CD4-positive, alpha-beta T cell treated with Interleukin-1 beta for 1 hour (primary cell): ENCODE measurements around the gene MCRS1.
A peak's percentile ranks its signal among the peaks of the same experiment; 100 is the strongest.
"Not testable (repeated sequence)": the region's sequence is repeated elsewhere in the genome, so short reads cannot be mapped to it uniquely, and the experiment has no call there.

Experiments used
- DNase-seq, 2 donors: peaks; one replicate each; pipeline ENCODE4 v3.0.0-alpha.2; 2020 to 2022

MCRS1 gene, protein sequence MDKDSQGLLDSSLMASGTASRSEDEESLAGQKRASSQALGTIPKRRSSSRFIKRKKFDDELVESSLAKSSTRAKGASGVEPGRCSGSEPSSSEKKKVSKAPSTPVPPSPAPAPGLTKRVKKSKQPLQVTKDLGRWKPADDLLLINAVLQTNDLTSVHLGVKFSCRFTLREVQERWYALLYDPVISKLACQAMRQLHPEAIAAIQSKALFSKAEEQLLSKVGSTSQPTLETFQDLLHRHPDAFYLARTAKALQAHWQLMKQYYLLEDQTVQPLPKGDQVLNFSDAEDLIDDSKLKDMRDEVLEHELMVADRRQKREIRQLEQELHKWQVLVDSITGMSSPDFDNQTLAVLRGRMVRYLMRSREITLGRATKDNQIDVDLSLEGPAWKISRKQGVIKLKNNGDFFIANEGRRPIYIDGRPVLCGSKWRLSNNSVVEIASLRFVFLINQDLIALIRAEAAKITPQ

DNA sequence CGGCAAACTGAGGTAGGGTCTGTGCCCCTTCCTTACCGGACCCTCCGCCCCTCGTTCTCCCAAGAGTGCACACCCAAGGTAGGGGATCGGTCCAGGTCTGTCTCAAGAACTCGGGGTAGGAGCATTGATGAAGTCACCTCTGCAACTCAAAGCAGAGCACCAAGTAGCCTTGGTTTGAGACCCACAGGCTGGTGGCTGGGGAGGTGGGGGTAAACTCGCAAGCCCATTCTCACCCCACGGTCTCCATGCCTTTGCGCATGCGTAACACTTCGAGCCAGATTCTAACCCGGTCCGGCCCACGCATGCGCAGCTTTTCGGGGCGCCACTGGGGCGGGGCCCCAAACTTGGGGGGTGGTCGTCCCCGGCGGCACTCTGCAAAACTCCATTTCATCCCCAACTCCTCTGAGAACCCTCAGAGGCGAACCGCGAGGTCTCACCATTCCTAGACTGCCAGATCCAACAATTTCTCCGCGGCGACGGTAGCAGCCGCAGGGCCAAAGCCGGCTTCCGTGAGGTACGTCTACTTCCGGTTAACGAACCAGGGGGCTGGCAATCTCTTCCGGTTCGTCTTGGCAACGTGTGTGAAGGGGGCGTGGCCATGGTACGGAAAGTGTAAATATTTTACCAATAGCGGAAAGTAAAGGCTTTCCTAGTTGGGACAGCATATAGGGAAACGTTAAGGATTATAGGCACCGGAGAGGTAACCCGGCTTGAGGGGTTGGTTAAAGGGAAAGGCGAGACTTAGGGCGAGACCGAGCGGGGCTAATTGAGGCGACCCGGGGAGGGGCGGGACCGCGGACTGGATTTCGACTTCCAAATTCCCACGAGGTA, at the start of gene MCRS1:
MCRS1 (minus strand) TSS at position 532 of the 831 bp plus-strand sequence. CDS start 1,411 bp downstream, outside the sequence.
- DNase-seq = peak; percentile 91

DNA sequence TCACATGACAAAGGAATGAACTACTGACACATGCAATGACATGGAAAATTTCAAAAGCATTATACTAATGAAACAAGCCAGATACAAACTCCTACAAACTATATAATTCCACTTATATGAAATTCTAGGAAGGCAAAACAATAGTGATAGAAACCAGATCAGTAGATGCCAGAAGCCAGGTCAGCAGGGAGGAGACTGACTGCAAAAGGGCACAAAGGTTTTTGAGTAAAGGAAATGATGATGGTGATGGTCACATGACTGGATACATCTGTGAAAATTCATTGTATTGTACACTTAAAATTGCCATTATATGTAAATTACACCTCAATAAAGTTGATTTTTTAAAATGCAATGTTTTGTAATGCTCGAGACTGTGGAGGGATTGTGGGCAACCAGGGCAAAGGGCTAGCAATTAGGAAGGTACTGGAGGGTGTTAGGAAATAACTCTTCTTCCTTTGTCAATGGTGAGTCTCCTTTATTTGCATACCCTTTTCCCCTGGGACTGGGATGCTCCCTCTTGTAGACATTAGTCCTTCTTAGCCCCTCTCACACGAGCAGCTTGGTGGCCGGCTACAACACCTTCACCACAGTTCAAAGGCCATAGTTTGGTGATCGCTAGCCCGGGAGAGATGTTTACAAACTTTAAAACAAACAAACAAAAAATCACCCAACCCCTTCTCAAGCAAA, 48.7 kb upstream of the MCRS1 start:
- DNase-seq = no peak

DNA sequence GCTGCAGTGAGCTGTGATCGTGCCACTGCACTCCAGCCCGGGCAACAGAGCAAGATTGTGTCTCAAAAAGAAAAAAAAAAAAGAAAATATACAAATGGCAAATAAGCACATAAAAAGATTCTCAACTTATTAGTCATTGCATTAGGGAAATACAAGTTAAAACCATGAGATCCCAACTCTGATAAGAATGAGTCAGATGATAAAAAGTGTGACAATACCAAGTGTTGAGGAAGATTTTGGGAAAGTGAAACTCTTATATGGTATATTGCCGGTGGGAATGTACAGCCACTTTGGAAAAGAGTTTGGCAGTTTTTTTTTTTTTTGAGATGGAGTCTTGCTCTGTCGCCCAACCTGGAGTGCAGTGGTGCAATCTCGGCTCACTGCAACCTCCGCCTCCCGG, 47.8 kb upstream of the MCRS1 start:
- no peak for DNase-seq

DNA sequence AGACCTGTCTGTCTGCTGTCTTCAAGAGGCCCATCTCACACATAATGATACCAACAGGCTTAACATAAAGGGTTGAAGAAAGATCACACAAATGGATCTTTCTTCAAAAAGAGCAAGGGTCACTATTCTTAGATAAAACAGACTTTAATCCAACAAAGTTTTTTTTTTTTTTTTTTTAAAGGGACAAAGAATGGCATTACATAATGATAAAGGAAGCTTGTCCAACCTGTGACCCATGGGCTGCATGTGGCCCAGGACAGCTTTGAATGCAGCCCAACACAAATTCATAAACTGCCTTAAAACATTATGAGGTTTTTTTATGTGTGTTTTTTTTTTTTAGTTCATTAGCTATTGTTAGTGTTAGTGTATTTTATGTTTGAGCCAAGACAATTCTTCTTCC, 44.3 kb upstream of the MCRS1 start:
- no peak for DNase-seq

DNA sequence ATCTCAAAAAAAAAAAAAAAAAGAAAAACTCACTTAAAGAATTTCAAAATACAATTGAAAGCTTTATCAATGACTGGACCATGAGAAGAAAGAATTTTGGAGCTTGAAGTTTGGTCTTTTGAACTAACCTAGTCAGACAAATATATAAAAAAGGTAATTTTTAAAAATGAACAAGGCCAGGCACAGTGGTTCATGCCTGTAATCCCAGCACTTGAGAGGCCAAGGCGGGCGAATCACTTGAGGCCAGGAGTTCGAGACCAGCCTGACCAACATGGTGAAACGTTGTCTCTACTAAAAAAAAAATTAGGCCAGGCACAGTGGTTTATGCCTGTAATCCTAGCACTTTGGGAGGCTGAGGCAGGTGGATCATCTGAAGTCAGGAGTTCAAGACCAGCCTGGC, 42.8 kb upstream of the MCRS1 start:
- DNase-seq = not testable (repeated sequence)

DNA sequence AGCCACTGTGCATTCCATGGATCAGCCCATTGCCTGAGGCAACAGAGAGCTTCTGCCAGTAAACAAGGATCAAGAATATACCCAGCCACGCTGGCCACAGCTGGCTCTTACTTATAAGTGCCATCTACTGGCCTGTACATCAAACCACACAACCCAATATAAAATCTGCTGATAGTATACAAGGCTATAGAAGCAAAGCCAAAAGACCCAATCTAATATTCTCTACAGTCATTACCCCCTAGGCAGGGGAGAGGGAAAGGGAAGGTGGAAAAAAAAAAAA, 41.9 kb upstream of the MCRS1 start:
- DNase-seq = no peak

DNA sequence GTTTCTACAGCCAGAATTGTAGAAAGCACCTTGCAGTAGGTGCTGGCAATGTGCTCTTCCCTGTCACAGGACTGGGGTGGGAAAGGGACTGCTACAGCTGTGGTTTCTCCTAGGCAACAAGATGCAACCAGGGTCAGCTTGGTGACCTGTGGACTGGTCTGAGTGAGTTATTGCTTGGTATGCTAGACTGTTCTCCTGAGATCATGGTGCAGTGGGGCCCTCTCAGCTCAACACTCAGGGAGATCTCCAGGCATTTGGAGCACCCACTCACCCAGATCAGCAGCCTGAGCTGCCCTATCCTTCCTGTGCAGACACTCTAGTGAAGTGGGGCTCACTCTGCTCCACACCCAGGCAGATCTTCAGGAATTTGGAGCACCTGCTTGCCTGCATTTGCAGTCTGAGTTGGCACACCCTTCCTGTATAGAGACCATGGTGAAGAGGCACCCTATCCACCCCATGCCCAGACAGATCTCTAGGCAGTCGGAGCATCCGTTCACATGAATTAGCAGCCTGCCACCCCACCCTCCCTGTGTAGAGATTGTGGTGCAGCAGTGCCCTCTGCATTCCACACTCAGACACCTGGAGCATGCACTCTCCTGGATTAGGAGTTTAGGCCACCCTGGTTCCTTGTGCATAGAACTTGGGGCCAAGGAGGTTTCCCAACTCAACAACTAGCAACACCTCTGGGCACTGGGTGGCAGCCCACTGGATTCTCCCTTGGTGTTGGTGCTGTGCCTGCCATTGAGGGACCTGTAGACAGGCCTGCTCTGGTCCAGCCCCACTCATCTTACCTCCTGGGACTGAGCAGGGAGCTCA, 41.3 kb upstream of the MCRS1 start:
- DNase-seq = no peak

DNA sequence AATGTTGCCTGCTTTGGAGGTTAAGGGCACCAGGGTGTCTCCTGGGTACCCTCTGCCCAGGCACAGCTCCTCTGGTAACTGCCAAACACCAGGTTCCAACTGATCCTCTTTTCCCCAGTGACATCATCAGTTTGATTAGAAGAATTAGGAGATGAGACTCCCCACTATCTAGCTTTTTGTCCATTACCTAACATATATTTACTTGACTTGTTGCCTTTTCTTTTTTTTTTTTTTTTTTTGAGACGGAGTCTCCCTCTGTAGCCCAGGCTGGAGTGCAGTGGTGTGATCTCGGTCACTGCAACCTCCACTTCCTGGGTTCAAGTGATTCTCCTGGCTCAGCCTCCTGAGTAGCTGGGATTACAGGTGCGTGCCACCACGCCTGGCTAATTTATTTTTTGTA, 37.6 kb upstream of the MCRS1 start, which contains the start of gene FAM186B:
FAM186B (minus strand) TSS at position 101 of the 400 bp plus-strand sequence. CDS start 162 bp downstream, outside the sequence.
- DNase-seq = not testable (repeated sequence)

DNA sequence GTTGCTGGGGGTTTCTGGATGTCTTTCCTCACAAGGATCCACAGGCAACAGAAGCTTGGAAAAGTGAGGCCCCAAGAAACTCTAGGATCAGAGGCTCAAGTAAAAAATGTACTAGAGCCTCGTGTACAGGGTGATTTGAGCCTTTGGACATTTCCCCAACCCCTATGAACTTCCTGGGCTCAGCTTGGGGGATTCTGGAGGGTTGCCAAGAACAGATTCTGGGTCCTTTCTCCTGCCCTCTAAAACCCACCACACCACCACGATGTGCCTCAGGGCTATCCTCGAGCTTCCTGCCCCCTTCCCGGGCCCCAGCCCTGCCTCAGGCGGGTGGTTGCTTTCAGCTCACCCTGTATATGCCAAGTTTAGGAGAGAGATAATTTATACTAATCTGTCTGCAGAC, 36.9 kb upstream of the MCRS1 start:
- DNase-seq = no peak

DNA sequence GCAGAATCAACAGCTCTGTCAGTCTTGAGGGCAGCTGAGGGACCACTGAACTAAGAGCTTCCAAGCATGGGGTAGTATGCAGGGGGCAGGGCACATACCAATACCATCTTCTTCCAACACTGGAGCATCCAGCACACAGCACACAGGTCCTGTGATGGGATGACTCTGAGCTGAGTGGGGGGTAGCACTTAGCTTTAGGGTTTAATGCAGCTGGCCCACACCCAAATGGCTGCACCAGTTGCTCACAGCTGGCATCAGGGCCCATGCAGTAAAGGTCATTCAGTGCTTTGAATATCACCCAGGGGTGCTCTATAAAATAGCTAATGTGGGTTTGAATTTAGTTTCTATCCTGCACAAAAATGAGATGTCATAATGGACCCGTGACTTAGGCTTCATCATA, 35.8 kb upstream of the MCRS1 start:
- no peak for DNase-seq

DNA sequence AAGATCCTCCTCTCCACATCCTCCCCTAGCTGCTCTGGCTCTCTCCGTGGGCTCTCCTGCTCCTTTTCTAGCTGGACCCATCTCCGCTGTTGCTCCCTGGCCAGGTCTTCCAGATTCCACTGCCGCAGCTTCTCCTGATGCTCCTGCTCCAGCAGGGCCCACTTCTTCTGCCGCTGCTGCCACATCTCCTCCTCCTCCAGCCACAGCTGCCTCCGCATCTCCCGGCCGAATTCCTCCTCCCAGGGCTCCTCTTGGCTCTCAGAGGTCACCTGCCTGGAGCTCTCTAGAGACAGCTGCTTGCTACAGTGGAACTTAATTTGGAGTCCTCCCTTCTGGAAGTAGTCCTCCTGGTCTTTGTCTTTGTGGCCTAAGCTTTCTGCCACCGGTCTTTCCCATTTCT, 32.0 kb upstream of the MCRS1 start:
- no peak for DNase-seq

DNA sequence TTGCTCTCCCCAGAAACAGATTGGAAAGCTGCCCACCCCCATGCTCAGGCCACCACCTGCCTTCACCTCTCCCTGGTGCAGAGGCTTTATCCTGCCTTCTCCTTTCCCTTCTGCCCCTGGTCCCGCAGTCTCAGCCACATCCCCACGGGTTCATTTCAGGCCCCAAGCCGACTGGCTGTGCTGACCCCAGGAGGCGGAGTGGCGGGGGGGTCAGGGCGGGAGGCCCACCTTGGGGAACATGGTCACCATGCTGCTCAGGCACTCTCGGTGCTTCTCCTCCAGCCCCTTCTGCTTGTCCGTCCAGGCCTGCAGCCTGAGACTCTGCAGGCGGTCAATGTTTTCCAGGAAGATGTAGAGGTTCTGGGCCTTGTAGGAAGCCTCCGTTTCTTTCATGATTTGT, 30.6 kb upstream of the MCRS1 start:
- no peak for DNase-seq

DNA sequence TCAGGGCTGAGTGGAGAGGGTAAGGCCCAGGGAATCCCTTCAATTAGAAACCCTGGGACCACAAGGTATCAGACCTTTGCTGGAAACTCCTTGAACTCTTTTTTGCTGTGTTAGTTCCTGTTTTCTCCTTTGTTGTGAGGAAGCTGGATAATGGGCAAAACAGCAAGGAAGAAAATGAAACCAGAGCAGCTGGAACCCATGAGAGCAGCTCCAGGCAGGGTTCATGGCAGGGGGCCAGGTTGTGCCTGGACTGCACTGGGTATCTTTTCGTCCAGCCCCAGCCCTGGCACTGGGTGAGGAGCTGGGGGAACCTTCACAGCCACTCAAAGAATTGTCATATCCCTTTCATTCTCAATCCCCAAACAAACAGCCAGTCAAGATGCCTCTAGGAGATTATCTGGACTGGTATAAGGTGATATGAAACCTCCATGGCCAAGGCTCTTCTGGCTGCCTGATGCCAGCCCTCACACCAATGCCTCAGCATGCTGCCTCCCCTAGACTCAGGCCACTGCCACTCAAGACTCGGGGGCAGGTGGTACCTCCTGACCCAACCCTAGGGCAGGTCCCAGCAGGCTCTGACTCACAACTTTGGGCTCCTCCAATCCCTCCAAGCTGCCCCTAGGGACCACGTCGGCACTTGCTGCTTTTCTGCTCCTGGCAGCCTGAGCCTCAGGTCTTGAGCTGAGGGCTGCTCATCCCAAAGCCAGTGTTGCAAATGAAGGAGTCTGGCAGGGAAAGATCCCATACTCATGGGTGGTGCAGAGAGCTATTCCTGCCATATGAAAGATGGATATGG, 21.0 kb upstream of the MCRS1 start:
- no peak for DNase-seq

DNA sequence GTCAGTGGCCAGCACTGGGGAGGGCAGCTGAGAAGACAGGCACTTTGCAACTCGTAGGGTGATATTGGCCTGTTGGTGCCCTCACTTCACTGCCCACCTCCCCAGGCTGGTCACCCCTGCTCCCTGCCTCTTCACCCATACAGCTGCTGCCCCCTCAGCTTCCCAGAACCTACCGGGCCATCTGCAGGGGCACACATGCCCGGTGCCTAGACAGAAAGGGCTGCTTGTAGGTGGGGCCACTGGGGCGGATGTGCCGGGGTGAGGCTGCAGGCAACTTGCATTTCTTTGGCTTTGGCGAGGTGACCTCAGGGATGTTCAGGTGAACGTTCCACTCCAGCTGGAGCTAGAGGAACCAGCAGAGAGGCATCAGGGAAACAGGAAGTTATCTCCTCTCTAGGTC, 20.3 kb upstream of the MCRS1 start:
- no peak for DNase-seq

DNA sequence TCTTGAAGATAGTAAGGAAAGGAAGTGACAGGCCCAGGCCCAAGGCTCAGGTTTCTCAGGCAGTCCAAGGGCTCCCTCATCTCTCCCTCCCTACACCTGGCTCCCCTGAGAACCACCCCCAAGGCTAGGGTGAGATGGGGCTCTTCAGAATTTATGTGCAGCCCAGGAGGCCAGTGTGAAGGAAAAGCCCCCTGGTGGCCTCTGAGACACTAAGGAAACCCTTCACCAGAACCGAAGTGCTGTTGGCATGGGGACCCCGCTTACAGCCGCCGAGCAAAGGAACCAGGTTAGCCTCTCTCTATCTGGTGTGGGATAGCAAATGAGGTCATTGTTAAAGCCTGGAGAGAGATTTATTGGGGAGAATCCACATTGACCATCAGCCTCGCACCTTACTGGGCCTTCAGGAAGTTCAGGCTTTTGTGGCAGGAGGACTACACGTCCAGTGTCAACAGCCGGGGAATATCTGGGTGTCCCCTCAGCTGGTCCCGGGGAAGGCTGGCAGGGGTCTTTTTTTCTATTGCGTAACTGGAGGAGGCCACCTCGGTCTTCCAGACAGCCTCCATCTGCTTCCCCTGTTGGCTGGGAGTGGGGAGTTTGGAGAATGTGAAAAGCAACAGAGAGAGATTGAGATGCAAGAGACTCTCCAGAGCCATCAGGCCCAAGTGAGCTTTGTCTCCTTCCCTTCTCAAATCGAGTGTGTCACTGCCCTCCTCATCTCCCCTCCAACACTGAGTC, 19.4 kb upstream of the MCRS1 start:
- no peak for DNase-seq

DNA sequence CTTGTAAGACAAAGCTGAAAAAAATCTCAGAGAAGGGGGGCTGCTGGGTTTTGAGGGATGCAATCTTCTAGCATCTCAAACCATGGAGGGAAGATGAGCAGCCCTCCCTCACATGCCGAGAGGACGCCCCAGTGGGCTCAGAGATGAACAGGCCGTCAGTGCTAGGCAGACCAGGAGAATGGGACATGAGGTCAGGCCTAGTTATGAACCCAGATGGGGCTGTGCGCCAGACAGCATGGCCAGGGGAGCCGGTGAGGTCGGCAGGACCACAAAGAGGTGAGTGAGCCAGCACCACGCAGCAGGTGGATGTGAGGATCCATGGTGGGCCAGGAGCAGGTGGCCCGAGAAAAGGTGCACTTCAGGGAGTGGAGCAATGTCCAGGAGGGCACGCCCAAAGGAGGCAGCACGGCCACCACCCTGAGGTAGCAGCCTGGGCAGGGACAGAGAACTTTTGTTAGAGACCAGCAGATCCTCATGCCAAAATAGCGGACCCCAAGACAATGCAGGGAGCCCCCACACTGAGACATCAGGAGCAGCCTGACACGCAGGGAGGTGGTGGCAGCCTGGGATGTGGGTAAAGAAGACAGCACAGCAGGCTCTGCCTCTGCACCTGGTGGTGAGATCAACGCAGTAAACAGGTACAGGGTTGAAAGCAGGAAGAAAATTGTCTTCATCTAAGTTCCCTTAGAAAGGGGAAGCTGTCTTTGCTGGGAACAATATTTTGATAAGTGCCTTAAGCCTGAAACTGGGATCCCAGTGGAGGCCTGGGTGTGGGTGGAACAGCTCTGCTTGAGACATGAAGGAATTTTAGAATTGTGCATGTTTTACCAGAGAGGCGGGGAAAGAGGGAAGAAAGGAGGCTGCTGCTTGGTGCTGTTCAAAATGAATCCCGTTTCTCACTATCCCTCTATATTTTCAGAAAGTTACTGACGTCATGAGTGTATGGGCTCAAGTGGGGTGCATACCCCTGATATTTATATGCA, 17.8 kb upstream of the MCRS1 start:
- no peak for DNase-seq

DNA sequence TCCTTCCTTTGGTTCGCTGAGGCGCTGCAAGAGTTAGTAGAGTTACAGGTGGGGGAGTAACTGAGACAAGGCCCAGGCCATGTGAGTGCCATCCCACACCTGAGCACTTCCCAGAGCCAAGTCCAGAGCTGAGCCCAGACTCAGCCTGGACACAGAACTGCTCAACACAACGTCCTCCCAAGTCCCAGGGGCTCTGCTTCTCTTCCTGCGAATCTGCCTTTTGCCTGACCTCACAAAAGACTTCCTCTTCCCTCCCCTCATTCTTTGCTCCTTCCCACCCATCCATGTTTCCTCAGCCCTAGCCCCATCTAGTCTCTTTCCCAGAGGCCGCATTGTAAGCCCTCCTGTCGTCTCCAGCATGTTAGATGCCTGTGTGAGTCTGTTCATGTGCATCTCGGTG, 16.6 kb upstream of the MCRS1 start:
- DNase-seq = no peak

DNA sequence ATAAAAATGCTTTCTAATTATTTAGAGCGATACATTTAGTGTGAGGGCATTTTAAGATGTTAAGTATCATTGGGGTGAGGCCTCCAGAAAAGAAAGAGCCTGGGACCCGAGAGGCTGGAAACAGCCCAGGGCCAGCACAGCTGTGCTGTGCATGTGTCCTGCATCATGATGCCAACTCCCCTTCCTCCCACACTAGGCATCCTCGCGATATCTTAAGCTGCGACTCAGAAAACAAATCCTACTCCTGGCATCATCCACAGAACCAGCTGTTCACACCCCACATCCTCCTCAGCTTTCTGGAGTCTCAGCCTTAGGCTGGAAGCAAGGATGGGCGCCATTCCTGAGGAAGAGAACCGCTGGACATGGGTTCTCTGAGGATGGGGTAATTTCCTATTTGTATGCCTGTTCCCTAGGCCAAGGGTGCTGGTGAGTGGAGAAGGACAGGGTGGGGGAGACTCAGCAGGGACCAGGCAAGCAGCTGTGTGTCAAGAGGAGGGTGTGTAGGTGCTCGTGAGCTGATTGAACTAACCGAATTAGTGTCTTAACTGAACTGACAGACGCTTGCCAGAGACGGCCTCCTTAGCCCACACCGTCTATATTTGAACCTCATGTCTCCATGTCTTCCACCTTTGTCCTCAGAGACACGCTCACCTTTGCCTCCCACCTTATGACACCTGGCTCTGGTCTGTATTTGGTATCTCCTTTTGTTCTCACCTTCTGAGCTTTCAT, 15.6 kb upstream of the MCRS1 start:
- DNase-seq = no peak

DNA sequence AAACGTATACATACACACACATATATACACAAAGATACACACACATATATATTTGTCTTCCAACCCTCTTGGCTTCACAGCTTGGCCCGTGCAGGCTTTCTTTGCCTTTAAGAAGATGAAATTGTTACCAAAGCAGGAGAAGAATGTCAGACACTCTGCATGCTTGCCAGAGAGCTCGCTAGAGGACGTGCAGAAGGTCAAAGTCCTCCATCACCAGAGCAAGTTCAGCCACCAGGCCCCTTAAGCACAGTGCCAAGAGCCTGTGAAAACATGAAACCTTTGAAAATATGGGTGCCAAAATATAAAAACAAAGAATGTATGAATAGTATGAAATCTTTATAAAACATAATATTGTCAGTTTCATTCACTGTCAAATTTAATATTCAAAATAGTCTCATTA, 14.9 kb upstream of the MCRS1 start:
- no peak for DNase-seq
